T-helper 1 cell treated with Interleukin-12 subunit alpha and Interleukin-12 subunit beta and Interleukin-4 antibody, amounts not matched to agents 30 ng/mL and 1 ng/mL, for 36 hours (primary cell): Measurements from ENCODE around the gene TIMM17B. TPM values are rescaled to one million over a fixed set of nuclear protein-coding genes. Genes with fewer than 3 reads are reported as not detected.

Experiments used
- intact Hi-C: fragments of 100-400 bp; cut with micrococcal nuclease; formaldehyde crosslinking; loops from one replicate; pipeline ENCODE4 v1.15.1; 2024
- total RNA-seq: library from RNA; stranded (reverse); gene quantifications from 2 replicates; pipeline ENCODE4 v1.2.3, GENCODE V29; 2022

TIMM17B gene
- 48.0 and 49.4 TPM in 2 replicates for total RNA-seq

GRCh38 chrX:48897625-48898306 is at the start of gene TIMM17B, which contains the start of gene PQBP1:
TSS of gene TIMM17B (minus strand) at chrX:48897768. CDS start at chrX:48897749, 19 bp downstream.
TSS of gene PQBP1 (plus strand) at chrX:48897930. CDS start at chrX:48898510, 580 bp downstream.
- intact Hi-C loops, result loop anchor here (1.0 to 10.0 kb wide), 13 partner anchors 14 to 1243 kb away; partner anchors contain the start of genes ELK1, FTSJ1, GRIPAP1 and HDAC6

GRCh38 chrX:48945517-48946348 is 48.2 kb upstream of the TIMM17B start:
- intact Hi-C loops, result loop anchor here (1.0 to 5.0 kb wide), 5 partner anchors 8 to 297 kb away; partner anchors contain the start of gene GLOD5

GRCh38 chrX:48942895-48943294 is 45.3 kb upstream of the TIMM17B start:
- intact Hi-C loops, result loop anchor here (1.0 kb wide), 1 partner anchor 9 kb away; no protein-coding TSS in a partner anchor

- intact Hi-C loops, result no loop called here
These were observed 42.9 kb upstream of the TIMM17B start for GRCh38 chrX:48940404-48940955.

GRCh38 chrX:48939524-48940228 is 42.1 kb upstream of the TIMM17B start:
- intact Hi-C loops, result loop anchor here (1.0 to 5.0 kb wide), 4 partner anchors 18 to 417 kb away; partner anchors contain the start of genes EBP and OTUD5

- intact Hi-C loops, result loop anchor here (1.0 to 5.0 kb wide), 4 partner anchors 18 to 417 kb away; partner anchors contain the start of genes EBP and OTUD5
These were observed 41.3 kb upstream of the TIMM17B start for GRCh38 chrX:48938721-48939425.

- intact Hi-C loops, result loop anchor here (1.0 to 5.0 kb wide), 7 partner anchors 8 to 415 kb away; partner anchors contain the start of genes EBP, HDAC6, PIM2 and PQBP1
These were observed 39.7 kb upstream of the TIMM17B start for GRCh38 chrX:48937054-48937907.

GRCh38 chrX:48936429-48937053 is 39.0 kb upstream of the TIMM17B start:
- intact Hi-C loops, result loop anchor here (1.0 to 5.0 kb wide), 7 partner anchors 9 to 414 kb away; partner anchors contain the start of genes EBP, HDAC6, PIM2 and PQBP1

- intact Hi-C loops, result loop anchor here (5.0 kb wide), 1 partner anchor 413 kb away; the partner anchor contains the start of gene EBP
These were observed 37.7 kb upstream of the TIMM17B start for GRCh38 chrX:48935301-48935670.

GRCh38 chrX:48934581-48935300 is 37.2 kb upstream of the TIMM17B start:
- intact Hi-C loops, result loop anchor here (5.0 kb wide), 1 partner anchor 412 kb away; the partner anchor contains the start of gene EBP

- intact Hi-C loops, result no loop called here
These were observed 36.2 kb upstream of the TIMM17B start for GRCh38 chrX:48933757-48934156.

GRCh38 chrX:48927736-48928382 is 30.3 kb upstream of the TIMM17B start:
- intact Hi-C loops, result no loop called here

GRCh38 chrX:48927123-48927522 is 29.6 kb upstream of the TIMM17B start:
- intact Hi-C loops, result no loop called here

GRCh38 chrX:48924270-48924669 is 26.7 kb upstream of the TIMM17B start:
- intact Hi-C loops, result no loop called here

GRCh38 chrX:48923771-48924170 is 26.2 kb upstream of the TIMM17B start:
- intact Hi-C loops, result no loop called here

GRCh38 chrX:48920718-48921104 is 23.1 kb upstream of the TIMM17B start:
- intact Hi-C loops, result no loop called here
